HG02840 (cell line): ENCODE data around the gene ZSCAN10.

Experiments used
- ATAC-seq: cut with Tn5 transposase; IDR thresholded peaks from one replicate; pipeline ENCODE4 v1.9.1; 2021; ENCODE audit warnings: mild to moderate bottlenecking, moderate library complexity, moderate number of reproducible peaks; ENCODE audit not compliant: unreplicated experiment, low FRiP score

ZSCAN10 gene

DNA sequence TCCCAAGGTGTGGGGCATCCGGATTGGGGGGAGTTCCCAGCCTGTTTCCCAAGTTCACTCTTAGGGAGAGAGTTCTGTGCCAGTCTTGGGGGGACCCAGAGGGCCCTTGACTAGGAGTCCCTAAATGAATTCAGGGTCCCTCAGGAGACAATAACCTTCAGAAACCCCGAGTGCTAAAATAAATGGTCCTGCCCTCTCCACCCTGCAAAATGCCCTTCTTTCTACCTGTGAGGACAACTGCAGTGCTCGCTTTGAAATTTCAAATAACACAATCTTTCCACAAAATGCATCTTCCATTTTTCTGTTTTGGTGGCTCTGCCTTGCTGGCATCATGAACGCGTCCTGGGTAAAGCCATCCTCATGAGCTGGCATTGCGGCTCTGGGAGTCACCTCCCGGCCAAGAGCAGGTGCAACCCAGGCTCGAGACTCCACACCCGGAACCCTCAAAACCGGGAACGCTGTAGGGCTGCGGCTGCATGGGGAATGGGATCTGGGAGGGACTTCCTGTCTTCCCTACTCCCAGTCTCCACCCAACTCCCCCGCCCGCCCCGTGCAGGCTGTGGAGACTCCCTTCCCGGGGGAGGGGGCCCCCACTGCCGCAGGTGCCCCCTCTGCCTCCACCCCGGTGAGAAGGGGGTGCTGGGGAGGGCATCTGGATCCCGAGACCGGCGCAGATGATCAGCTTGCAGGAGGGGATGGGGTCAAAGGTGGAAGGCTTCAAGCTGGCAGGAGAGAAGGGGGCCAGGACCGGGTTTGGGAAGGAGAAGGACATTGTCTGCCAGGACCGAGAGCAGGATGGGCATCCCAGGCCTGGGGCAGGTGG, 13.2 kb upstream of the ZSCAN10 start, which contains the start of gene ZNF205:
Gene ZNF205, plus strand, starts transcription at position 529 of the 823 bp plus-strand sequence. CDS start 845 bp downstream, outside the sequence.
- ATAC-seq, result no peak

DNA sequence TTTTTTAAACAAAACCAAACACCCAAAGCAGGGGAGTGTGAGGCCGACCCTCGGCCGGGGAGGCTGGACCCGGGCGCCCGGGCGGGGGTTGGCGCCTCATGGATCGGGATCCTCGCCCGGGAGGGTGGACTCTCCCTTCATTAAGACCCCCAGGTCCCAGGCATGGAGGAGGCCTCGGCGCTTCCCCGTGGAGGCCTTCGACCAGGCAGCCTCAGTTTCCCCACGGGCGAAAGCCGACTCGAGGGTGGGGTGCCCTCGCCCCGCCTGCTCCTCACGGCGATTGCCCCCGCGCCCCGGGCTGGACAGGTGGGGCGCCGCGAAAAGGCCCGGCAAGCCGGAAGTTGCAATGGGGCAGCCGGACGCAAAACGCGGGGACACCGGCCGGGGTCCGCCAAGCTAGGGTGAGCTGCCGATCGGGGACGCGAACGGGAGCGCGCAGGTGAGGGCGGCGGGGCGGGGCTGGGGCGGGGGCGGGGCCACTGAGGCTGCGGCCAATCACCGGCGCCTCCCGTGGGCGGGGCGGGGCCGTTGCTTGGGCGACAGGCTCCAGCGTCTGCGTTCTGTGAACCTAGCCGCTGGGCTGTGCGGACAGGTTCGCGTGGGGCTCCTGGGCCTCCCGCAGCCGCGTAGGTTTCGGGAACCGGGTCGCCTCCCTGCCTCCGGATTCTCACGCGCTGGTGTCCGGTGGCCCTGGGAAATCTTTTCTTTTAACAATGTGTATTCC, 7.3 kb upstream of the ZSCAN10 start:
- peak; percentile 75 for ATAC-seq

DNA sequence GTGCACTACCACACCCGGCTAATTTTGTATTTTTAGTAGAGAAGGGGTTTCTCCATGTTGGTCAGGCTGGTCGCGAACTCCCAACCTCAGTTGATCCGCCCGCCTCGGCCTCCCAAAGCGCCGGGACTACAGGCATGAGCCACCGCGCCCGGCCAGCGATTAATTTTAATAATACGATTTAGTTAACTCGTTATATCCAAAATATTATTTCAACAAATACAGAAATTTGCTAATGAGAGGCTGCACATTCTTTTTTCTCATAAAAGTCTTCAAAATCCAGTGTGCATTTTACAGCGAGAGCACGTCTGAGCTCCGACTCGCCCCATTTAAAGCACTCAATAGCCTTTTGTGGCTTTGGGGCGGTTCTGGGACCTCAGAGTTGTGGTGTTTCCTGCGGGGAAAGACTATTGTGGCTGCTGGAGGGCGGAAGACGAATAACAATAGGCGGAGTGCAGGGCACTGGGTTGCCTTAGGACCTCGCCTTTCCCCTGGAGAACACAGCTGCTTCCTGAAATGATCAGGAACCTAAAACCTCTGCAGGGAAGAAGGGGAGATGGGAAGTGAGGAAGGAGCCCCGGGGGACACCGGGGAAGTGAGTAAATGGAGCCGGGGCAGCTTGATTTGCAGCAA, 2.9 kb upstream of the ZSCAN10 start:
- ATAC-seq, result no peak

DNA sequence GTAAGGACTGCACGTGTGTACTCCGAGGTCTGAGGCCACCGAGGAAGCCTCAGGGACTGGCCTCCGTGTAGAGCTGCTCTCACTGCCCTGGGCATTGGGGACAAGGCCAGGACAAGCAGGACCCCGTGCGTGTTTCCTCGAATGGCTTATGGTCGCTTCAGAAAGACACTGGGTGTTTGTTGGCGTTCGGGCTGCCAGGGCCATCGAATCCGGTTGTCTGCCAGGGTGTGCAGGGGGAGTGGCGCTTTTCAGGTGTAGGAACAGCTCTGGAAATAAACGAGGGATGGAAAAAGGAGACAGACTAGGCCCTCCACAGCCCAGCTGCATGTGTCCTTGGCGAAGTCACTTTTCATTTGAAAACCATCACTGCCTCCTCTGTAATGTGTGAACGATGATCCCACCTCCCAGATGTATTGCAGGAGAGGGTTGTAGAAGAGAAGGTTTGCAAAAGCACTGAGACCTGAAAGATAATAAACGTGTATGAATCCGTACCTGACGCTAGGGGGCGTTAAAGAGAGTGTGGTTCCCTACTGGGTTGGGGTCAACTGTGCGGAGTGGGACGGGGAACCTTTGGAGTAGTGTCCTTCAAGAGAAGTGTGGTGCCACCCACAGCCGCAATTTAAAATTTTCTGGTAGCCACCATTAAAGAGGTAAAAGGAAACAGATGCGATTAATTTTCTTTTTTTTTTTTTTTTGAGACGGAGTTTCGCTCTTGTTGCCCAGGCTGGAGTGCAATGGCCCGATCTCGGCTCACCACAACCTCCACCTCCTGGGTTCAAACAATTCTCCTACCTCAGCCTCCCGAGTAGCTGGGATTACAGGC, 2.1 kb upstream of the ZSCAN10 start:
- no peak for ATAC-seq

DNA sequence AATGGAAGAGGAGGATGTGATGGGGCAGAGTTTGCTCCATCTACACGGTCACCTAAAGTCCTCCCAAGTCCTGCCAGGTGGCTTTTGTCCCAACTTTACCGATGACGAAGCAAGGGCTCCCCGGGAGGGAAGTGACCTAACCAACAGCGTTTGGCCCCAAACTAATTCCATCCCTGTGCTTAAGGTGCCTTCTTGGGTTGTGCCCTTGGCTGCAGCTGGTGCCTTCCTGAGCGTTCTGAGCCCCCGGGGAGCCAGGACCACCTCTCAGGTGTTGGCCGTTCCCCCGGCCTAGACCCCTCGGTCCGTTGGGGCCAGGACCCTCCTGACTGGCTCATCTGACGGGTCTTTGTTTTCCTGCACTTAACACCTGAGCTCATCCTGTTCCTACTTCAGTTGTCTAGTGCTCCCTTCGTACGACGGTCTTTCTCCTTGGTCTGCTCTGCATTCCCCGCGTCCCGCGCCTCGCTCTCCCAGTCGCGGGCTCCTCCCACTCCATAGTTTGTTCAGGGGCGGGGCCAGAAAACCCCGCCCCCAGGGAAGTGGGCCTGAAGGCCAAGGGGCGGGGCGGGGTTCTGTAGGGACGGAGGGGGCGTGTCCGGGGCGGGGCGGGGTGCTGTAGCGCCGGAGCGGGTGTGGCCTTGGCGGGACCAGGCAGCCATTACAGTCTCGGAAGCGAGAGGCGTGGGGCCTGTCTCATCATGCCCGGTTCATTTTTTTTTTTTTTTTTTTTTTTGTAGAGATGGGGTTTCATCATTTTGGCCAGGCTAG, 822 bp upstream of the ZSCAN10 start:
- no peak for ATAC-seq

DNA sequence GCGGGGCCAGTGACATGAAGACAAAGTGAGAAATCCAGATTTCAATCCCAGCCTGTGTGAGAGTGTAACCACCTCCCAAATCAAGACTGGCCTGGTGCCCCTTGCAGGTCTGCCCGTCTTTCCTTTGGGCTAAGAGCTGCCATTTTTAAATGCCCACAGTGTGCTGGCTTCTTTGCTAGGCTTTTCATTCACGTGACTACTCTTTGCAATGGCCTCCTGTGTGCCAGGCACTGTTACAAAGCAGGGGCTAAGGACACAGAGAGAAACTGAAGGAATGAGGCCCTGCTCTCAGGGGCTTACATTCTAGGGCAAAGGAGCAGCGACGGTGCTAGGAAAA, 269 bp upstream of the ZSCAN10 start:
- ATAC-seq, result no peak

DNA sequence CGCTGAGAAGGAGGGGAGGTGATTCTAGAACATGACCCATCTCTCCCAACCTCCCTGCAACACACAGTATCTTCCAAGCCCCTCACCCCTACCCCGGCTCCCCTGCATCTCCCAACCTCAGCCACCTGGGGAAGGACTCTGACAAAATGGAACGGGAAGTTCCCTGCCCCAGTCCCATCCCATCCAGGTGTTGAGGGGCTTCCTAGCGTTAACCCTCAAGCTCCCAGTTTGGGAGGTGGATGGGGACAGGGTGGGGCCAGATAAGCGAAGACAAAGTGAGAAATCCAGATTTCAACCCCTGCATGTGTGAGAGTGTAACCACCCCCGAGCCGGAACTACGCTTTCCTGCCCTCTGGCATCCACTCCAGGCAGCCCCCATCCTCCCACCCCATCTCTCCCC, 1.8 kb downstream of the ZSCAN10 start:
- ATAC-seq, result no peak

DNA sequence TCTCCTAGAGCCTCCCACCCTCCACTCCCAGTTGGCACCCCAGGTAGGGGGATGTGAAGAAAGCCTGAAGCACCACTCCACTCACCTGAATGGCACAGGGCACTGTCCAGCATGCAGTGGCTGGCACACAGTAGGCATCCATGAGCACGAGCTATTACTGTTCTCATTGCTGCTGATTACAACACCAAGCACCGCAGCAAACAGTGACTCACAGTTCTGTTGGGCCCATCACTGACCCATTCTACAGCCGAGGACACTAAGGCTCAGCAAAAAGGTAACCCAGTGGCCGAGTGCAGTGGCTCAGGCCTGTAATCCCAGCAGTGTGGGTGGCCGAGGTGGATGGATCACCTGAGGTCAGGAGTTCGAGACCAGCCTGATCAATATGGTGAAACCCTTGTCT, 2.7 kb downstream of the ZSCAN10 start:
- ATAC-seq, result no peak

DNA sequence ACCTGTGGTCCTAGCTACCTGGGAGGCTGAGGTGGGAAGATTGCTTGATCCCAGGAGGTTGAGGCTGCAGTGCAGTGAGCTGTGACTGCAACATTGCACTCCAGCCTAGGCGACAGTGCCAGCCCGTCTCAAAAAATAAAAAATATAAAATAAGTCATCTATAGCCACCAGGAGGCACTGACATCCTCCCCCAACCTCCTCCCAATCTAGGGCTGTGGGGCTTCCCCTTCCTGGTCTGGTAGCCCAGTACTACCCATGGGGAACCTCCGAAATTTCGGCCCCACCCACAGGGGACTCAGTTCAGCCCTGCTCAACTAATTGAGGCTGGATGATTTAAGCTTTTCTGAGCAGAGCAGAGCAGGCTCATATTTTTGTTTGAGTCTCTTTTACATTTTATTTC, 3.2 kb downstream of the ZSCAN10 start:
- no peak for ATAC-seq

DNA sequence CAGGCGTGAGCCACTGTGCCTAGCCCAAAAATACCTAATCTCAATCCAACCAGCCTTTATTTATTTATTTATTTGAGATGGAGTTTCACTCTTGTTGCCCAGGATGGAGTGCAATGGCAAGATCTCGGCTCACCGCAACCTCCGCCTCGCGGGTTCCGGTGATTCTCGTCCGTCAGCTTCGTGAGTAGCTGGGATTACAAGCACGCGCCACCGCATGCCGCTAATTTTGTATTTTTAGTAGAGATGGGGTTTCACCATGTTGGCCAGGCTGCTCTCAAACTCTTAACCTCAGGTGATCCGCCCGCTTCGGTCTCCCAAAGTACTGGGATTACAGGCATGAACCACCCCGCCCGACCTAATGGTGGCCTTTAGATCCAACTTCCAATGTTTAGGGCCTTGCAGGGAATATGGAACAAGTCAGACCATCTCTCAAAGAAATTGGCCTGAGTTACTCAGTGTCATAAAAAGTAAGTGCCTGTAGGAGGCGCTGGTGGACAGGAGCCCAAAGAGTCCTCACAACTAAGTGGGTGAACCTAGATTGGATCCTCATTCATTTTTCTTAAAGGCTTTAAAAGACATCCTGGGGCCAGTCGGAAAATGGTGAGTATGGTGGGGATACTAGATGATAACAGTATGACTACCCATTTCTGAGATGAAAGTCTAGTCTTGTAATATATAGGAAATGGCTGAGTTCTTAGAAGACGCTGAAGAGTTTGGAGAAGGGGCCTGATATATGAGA, 4.6 kb downstream of the ZSCAN10 start:
- no peak for ATAC-seq

DNA sequence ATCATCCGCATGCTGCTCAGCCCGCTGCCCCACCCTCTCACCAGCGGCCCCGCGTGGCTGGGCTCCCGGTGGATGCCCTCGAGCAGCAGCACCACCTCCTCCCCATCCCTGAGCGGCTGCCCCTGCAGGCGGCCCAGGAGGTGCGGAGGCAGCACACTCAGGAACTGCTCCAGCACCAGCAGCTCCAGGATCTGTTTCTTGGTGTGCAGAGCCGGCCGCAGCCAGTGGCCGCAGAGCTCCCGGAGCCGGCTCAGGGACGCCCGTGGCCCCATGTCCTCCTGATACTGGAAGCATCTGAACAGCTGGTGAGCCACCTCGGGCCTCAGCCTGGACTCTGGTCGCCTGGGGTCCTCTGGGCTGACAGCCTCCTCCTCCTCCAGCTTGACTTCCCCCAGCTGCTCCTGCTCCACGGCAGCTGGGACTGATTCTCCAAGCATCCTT, 6.6 kb downstream of the ZSCAN10 start:
- no peak for ATAC-seq

DNA sequence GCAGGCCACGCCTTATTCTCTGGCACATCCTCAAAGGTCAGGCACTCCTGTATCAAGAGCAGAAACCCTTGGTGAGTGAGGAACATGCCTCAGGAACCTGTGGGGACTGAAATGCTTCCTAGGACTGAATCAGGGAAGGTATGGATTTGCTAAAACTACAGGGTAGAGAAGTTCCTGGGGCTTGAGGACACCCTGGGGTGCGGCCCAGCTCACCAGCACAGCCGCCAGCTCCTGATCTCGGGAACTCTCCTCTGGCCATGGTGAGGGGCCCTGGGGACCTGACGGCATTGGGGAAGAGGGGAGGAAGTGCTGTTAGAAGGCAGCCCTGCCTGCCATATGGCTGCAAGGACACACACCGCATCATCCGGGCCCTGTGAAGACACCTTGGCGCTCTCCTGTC, 7.5 kb downstream of the ZSCAN10 start:
- ATAC-seq, result no peak

DNA sequence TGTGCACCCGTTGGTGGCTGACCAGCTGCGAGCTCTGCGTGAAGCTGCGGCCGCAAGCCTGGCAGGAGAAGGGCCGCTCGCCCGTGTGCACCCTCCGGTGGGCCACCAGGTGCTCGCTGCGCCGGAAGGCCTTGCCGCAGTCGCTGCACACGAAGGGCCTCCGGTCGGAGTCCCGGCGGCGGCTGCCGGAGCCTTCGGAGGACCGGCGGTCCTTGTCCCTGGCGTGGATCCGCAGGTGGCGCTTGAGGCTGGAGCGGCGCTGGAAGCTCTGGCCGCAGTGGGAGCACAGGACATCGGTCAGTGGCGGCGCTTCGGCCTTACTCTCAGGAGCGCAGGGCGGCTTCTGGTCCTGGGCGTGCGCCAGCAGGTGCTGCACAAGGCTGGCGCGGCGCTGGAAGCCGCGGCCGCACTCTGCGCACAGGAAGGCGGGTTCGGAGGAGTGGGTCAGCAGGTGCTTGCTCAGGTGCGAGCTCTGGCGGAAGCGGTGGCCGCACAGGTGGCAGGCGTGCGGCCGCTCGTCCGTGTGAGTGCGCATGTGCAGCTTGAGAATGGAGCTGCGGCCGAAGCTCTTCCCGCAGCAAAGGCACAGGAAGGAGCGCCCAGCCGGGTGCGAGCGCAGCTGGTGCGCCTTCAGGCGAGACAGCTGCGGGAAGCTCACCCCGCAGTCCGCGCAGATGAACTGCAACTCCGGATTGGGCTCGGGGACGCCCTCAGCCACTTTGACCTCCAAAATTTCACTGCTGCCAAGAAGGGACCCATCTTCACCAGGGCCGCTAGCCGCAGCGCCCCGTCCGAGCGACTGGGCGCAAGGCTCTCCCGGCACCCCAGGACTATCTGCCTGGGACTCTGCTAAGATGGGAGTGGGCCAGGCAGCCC, 9.1 kb downstream of the ZSCAN10 start:
- ATAC-seq, result no peak

DNA sequence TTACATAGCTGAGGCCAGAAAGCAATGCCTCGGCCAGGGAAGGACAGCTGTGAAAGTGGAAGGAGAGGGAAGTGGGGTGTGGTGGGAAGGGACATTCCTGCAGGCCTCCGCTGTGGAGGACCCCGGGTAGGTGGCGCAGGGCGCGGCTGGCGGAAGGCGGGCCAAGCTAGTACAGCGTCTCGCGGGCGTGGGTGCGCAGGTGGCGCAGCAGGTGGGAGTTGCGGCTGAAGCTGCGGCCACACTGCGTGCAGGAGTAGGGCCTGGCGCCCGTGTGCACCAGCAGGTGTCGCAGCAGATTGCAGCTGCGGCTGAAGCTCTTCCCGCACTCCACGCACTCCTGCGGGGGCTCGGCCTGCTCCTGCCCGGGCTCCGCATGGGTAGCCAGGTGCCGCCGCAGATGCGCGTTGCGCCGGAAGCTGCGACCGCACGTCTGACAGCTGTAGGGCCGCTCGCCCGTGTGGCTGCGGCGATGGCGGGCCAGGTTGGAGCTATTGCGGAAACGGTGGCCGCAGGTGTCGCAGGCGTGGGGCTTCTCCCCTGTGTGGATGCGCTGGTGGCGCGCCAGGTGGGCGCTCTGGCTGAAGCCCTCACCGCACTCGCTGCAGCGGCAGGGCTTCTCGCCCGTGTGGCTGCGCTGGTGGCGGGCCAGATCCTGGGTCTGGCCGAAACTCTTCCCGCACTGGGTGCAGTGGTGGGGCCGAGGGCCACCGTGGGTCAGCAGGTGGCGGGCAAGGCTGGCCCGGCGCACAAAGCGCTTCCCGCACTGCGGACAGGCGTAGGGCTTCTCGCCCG, 10.0 kb downstream of the ZSCAN10 start:
- ATAC-seq, result no peak

DNA sequence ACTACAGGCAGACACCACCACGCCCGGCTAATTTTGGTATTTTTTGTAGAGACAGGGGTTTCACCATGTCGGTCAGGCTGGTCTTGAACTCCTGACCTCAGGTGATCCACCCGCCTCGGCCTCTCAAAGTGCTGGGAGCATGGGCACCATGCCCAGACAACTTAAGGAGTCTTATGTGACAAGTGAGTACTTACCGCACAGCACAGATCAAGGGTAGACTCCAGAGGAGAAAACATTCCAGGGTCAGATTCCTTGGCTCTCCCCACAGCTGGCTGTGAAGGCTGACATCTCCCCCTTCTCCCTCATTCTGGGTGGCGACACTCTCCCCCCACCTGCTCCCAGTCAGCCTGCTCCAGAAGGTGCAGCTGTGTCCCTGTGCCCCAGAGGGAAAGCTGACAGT, 10.6 kb downstream of the ZSCAN10 start:
- ATAC-seq, result no peak

DNA sequence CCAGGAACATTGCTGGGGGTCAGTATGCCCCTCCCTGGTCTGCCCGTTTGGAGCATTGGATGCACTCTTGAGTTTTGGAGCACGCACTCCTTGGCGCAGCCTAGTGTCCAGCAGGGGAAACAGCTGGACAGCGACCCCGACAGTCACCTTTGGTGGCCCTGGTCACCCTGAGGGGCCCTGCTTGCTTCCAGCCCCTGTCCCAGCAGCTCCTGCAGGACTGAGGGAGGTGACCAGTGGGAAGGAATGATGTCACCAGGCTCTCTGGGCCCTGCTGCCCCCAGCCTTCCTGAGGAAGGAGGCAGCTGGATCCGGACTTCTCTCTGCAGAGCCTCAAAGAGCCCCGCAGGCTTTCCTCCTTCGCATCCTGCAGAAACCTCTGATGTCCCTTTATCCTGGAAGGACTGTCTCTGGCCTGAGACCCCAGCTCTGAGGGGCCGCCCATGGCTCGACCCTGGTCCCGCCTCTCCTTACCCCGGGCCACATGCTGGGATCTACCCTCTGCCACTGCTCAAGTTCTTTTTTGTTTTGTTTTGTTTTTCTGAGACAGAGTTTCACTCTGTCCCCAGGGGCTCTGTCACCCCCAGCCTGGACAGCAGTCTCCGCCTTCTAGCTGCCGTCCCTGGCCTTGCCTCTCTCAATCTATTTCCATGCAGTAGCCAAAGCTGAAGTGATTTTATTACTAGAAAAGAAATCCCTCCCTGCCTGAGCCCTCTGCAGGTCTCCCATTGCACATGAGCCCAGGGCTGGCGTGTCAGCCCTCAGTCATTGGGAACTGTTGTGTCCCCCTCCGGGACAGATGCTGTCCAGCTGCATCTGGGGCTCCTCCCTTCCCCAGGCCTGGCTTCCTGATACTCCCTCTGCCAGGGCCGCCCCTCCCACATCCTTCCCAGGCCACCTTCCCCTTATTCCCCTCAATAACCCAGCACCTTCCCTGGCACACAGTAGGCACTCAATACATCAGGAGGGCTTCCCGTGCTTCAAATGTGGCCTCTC, 11.6 kb downstream of the ZSCAN10 start:
- no peak for ATAC-seq
